ENCODE data around the gene ATP8B4. TPM values are rescaled to one million over a fixed set of nuclear protein-coding genes. Genes with fewer than 3 reads are reported as not detected.

The ATP8B4 gene
- total and polyA plus RNA-seq, 4 donors = 1.9 to 19.7 (median 12.4) TPM

GRCh38 chr15:49905221-49905620, 213.8 kb downstream of the ATP8B4 start:
- Histone ChIP-seq H3K36me3 (ENCODE audit: control insufficient read depth in 4 of 4, insufficient read depth in 3 of 4, low read depth in 1 of 4, low read length in 3 of 4) (no peaks in the 10 kb centered on the region), H3K4me1 (ENCODE audit: control insufficient read depth in 4 of 4, insufficient read depth in 4 of 4, low read length in 3 of 4) (peaks cover 0 to 2% (median 0%) of the 10 kb centered on the region in 4 donors), H3K9me3 (ENCODE audit: control insufficient read depth in 4 of 4, low read length in 3 of 4) (peaks cover 0 to 1% (median 0%) of the 10 kb centered on the region in 4 donors), H3K4me3 (ENCODE audit: low read depth in 1 of 3, low read length in 3 of 3) (no peak overlapping the region), H3K27ac (ENCODE audit: low read depth in 1 of 2, low read length in 2 of 2) (no peak overlapping the region), H3K27me3 (ENCODE audit: control insufficient read depth in 4 of 4, insufficient read depth in 4 of 4, low read length in 3 of 4) (no peaks in the 10 kb centered on the region), H3K9ac (ENCODE audit: low read depth in 1 of 2, low read length in 2 of 2) (peak overlapping the region in 1 of 2 donors; percentile 16)
- DNase-seq (ENCODE audit: low spot score) = no peak
- TF ChIP-seq JUND (IDR thresholded peaks at IDR 0.05) (no peak), GABPA (IDR thresholded peaks at IDR 0.05 in 1 of 2, conservative IDR thresholded peaks at IDR 0.05 in 1 of 2) (no peak), REST (IDR thresholded peaks at IDR 0.05) (no peak), SP1 (IDR thresholded peaks at IDR 0.05) (no peak), HNF4A (conservative IDR thresholded peaks at IDR 0.05) (no peak)

GRCh38 chr15:49904296-49904695, 214.7 kb downstream of the ATP8B4 start:
- no peaks in the 10 kb centered on the region for H3K36me3 ChIP-seq (ENCODE audit: control insufficient read depth in 4 of 4, insufficient read depth in 3 of 4, low read depth in 1 of 4, low read length in 3 of 4)
- H3K9ac ChIP-seq (ENCODE audit: low read depth in 1 of 2, low read length in 2 of 2) = no peak overlapping the region
- DNase-seq (ENCODE audit: low spot score) = no peak
- H3K4me1 ChIP-seq (ENCODE audit: control insufficient read depth in 4 of 4, insufficient read depth in 4 of 4, low read length in 3 of 4) = peaks cover 0 to 2% (median 0%) of the 10 kb centered on the region in 4 donors
- no peaks in the 10 kb centered on the region for H3K27me3 ChIP-seq (ENCODE audit: control insufficient read depth in 4 of 4, insufficient read depth in 4 of 4, low read length in 3 of 4)
- no peaks in the 10 kb centered on the region for H3K9me3 ChIP-seq (ENCODE audit: control insufficient read depth in 4 of 4, low read length in 3 of 4)
- TF ChIP-seq EGR1 (IDR thresholded peaks at IDR 0.05; ENCODE audit: low read depth in 2 of 2) (no peak), JUND (IDR thresholded peaks at IDR 0.05) (no peak), FOXA2 (IDR thresholded peaks at IDR 0.05) (no peak), ZBTB33 (IDR thresholded peaks at IDR 0.05) (no peak), REST (IDR thresholded peaks at IDR 0.05) (no peak), RXRA (IDR thresholded peaks at IDR 0.05) (no peak), MAX (IDR thresholded peaks at IDR 0.05) (no peak), HNF4G (IDR thresholded peaks at IDR 0.05) (no peak), YY1 (IDR thresholded peaks at IDR 0.05) (no peak), SP1 (IDR thresholded peaks at IDR 0.05) (no peak)
- no peak overlapping the region for H3K27ac ChIP-seq (ENCODE audit: low read depth in 1 of 2, low read length in 2 of 2)
- no peak overlapping the region for H3K4me3 ChIP-seq (ENCODE audit: low read depth in 1 of 3, low read length in 3 of 3)

Measured in liver (tissue), 9 donors.